ENCODE results near the gene DNER.
"Not testable (repeated sequence)": the region's sequence is repeated elsewhere in the genome, so short reads cannot be mapped to it uniquely, and the experiment has no call there.

Gene DNER

GRCh38 chr2:229748950-229749349 lies 34.6 kb upstream of the DNER start:
- no peak for TF ChIP-seq CTCF (IDR thresholded peaks at IDR 0.05; ENCODE audit: poor library complexity, severe bottlenecking)
- H3K4me3 ChIP-seq (ENCODE audit: severe bottlenecking): no peak overlapping the region
- no peaks in the 10 kb centered on the region for H3K27me3 ChIP-seq (ENCODE audit: insufficient read depth, poor library complexity, severe bottlenecking)
- DNase-seq (ENCODE audit: low spot score): no peak
- no peaks in the 10 kb centered on the region for H3K9me3 ChIP-seq (ENCODE audit: severe bottlenecking)
- ATAC-seq (ENCODE audit: low read depth): no peak
- H3K4me1 ChIP-seq (ENCODE audit: insufficient read depth, poor library complexity, severe bottlenecking): no peaks in the 10 kb centered on the region
- no peak overlapping the region for H3K27ac ChIP-seq (ENCODE audit: poor library complexity, severe bottlenecking)
- H3K36me3 ChIP-seq (ENCODE audit: low read depth): no peaks in the 10 kb centered on the region

DNA sequence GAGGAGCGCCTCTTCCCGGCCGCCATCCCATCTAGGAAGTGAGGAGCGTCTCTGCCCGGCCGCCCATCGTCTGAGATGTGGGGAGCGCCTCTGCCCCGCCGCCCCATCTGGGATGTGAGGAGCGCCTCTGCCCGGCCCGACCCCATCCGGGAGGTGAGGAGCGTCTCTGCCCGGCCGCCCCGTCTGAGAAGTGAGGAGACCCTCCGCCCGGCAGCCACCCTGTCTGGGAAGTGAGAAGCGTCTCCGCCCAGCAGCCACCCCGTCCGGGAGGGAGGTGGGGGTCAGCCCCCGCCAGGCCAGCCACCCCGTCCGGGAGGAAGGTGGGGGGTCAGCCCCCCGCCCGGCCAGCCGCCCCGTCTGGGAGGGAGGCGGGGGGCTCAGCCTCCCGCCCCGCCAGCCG lies 28.3 kb upstream of the DNER start:
- ATAC-seq (ENCODE audit: low read depth): not testable (repeated sequence)

DNA sequence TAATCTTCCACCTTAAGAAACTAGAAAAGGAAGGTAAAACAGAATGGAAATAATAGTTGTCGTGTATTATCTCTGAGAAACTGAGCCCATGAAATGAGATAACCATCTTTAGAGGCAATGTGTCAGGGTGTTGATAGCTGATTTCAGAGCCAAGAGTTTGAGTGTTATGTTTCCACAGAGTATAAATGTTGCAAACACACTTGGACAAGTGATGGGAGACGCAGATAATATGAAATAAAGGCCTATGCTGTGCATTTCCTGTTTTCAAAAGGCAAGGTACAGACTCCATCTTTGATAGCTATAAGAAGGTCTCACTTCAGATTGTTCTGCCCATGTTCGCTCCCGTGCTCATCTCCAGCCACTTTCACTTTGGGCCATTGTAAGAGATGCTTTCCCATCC lies 25.9 kb upstream of the DNER start:
- Histone ChIP-seq H3K9me3 (ENCODE audit: severe bottlenecking) (peaks cover 7% of the 10 kb centered on the region), H3K36me3 (ENCODE audit: low read depth) (no peaks in the 10 kb centered on the region), H3K4me3 (ENCODE audit: severe bottlenecking) (no peak overlapping the region), H3K27me3 (ENCODE audit: insufficient read depth, poor library complexity, severe bottlenecking) (no peaks in the 10 kb centered on the region), H3K27ac (ENCODE audit: poor library complexity, severe bottlenecking) (no peak overlapping the region), H3K4me1 (ENCODE audit: insufficient read depth, poor library complexity, severe bottlenecking) (no peaks in the 10 kb centered on the region)
- ATAC-seq (ENCODE audit: low read depth) (no peak), DNase-seq (ENCODE audit: low spot score) (no peak)
- no peak for TF ChIP-seq CTCF (IDR thresholded peaks at IDR 0.05; ENCODE audit: poor library complexity, severe bottlenecking)

More for the DNA sequence above, 28.3 kb upstream of the DNER start:
- H3K4me3 ChIP-seq (ENCODE audit: severe bottlenecking); H3K27ac ChIP-seq (ENCODE audit: poor library complexity, severe bottlenecking); H3K36me3 ChIP-seq (ENCODE audit: low read depth); H3K4me1 ChIP-seq (ENCODE audit: insufficient read depth, poor library complexity, severe bottlenecking); DNase-seq (ENCODE audit: low spot score); H3K9me3 ChIP-seq (ENCODE audit: severe bottlenecking); H3K27me3 ChIP-seq (ENCODE audit: insufficient read depth, poor library complexity, severe bottlenecking): not testable (repeated sequence)

- ATAC-seq (ENCODE audit: low read depth) (no peak), DNase-seq (ENCODE audit: low spot score) (no peak)
- Histone ChIP-seq H3K27me3 (ENCODE audit: insufficient read depth, poor library complexity, severe bottlenecking) (no peaks in the 10 kb centered on the region), H3K4me1 (ENCODE audit: insufficient read depth, poor library complexity, severe bottlenecking) (no peaks in the 10 kb centered on the region), H3K4me3 (ENCODE audit: severe bottlenecking) (no peak overlapping the region), H3K36me3 (ENCODE audit: low read depth) (no peaks in the 10 kb centered on the region), H3K27ac (ENCODE audit: poor library complexity, severe bottlenecking) (no peak overlapping the region), H3K9me3 (ENCODE audit: severe bottlenecking) (peaks cover 7% of the 10 kb centered on the region)
- TF ChIP-seq CTCF (IDR thresholded peaks at IDR 0.05; ENCODE audit: poor library complexity, severe bottlenecking): no peak
These were observed 23.8 kb upstream of the DNER start for GRCh38 chr2:229738024-229738625.

- DNase-seq (ENCODE audit: low spot score): no peak
- Histone ChIP-seq H3K4me1 (ENCODE audit: insufficient read depth, poor library complexity, severe bottlenecking) (no peaks in the 10 kb centered on the region), H3K27ac (ENCODE audit: poor library complexity, severe bottlenecking) (no peak overlapping the region), H3K9me3 (ENCODE audit: severe bottlenecking) (peaks cover 7% of the 10 kb centered on the region), H3K4me3 (ENCODE audit: severe bottlenecking) (no peak overlapping the region), H3K27me3 (ENCODE audit: insufficient read depth, poor library complexity, severe bottlenecking) (no peaks in the 10 kb centered on the region), H3K36me3 (ENCODE audit: low read depth) (no peaks in the 10 kb centered on the region)
- TF ChIP-seq CTCF (IDR thresholded peaks at IDR 0.05; ENCODE audit: poor library complexity, severe bottlenecking): no peak
- ATAC-seq (ENCODE audit: low read depth): no peak
These were observed 20.1 kb upstream of the DNER start for GRCh38 chr2:229734410-229734809.

All from RWPE2 (cell line).